Activated CD8-positive, alpha-beta memory T cell treated with anti-CD3 and anti-CD28 coated beads for 24 hours (primary cell): ENCODE results near the gene ZMPSTE24.
A peak's percentile ranks its signal among the peaks of the same experiment; 100 is the strongest.

Experiments
- DNase-seq: peaks from one replicate; pipeline ENCODE4 v3.0.0-alpha.2; 2020

Gene ZMPSTE24

DNA sequence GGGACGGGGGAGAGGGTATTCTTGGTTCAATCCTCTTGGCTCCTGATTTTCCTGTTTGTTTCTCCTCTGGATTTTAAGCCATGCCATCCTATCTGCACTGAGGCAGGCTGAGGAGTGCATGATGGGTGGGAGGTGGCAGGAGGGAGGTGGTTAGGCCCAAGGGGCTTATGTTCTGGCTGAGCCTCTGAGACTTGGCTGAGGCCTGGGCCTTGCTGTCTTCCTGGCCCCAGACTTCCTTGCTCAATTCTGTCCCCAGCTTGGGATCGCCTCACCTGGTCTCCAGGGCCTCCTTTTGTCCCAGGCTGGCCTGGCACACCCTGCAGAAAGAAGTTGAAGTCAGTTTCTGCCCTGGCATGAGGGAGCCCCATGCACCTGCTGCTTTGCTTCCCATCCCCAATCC, 47.8 kb downstream of the ZMPSTE24 start:
- DNase-seq = peak; percentile 47

DNA sequence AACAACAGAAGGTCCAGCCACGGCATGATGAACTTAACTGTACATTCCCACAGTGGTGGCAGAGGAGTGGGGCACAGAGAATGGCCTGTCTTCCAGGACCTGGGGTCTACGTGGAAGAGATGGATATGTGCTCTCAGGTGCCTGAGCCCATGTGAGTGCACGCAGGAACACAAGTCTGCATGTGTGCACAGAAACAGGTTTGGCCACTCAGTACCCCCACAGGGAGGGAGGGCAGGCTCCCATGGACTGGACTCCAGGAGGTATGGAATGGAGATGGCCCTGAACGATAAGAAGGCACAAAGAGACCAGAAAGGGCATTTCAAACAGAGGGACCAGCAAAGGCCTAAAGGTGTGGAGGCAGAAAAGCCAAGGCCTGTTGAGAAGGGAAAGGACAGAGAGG, 48.3 kb downstream of the ZMPSTE24 start:
- peak; percentile 32 for DNase-seq

- no peak for DNase-seq
These were observed 49.1 kb downstream of the ZMPSTE24 start for GRCh38 chr1:40307186-40307585.

GRCh38 chr1:40308036-40308727, 50.1 kb downstream of the ZMPSTE24 start:
- DNase-seq = no peak

DNA sequence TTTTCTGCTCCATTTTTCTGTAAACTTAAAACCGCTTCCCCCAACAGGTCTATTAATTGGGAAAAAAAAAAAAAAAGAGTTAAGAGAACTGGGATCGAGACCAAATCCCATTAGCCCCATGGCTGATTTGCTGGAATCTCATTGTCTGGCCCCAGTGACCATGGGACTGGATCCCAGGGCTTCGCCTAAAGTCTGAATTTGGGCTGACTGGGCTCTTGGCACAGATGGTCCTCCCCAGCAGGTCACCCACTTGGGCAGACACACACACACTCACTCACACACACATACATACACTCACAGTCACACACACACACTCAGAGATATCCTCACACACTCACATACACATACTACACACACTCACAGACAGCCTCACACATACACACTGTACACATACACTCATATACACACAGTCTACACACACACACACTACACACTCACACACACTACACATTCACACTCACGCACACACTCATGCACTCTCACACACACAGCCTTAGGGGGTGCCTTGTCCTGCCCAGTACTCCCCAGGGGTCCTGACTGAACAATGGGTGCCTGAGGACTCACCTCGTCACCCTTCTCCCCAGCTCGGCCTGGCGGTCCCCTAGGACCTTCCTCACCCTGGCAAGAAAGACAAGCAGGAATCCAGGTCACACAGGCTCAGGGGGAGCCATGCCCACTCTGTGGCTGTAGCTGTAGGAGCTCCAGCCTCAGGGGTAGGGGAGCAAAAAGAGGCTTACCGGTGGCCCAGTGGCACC, 51.5 kb downstream of the ZMPSTE24 start:
- DNase-seq = no peak

- DNase-seq = no peak
These were observed 52.1 kb downstream of the ZMPSTE24 start for GRCh38 chr1:40310129-40310461.

DNA sequence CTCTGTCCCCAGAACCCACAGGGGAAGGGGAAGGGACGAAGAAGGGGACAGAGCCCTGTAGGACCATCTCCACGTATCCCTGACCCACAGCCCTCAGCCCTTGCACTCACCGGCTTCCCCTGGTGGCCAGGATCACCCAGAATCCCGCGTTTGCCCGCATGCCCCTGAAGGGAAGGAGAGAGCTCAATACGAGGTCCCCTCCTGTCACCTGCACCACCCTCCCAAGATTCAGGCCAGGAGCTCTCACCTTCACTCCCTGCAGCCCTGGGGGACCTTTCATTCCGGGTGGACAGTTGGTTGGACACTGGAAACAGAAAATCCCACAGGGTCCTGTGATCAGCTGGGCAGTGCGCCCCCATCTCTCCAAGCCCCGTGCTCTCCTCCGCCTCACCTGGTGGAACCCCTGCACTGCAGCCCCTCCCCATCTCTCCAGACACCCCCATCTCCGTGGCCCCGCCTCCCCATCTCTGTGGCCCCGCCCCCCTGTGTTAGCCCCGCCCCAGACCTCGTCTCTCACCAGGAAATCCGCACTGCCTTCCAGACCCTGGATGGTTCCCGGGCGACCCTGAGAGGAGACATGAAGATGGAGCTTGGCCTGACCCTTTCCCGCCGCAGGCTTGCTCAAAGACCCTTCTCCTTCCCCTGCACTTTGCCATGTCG, 53.1 kb downstream of the ZMPSTE24 start:
- DNase-seq = no peak

GRCh38 chr1:40311692-40312091, 53.7 kb downstream of the ZMPSTE24 start:
- DNase-seq = no peak

GRCh38 chr1:40312238-40313205, 54.5 kb downstream of the ZMPSTE24 start:
- DNase-seq = peak; percentile 62

- peak; percentile 54 for DNase-seq
These were observed 55.4 kb downstream of the ZMPSTE24 start for GRCh38 chr1:40313329-40313957.

DNA sequence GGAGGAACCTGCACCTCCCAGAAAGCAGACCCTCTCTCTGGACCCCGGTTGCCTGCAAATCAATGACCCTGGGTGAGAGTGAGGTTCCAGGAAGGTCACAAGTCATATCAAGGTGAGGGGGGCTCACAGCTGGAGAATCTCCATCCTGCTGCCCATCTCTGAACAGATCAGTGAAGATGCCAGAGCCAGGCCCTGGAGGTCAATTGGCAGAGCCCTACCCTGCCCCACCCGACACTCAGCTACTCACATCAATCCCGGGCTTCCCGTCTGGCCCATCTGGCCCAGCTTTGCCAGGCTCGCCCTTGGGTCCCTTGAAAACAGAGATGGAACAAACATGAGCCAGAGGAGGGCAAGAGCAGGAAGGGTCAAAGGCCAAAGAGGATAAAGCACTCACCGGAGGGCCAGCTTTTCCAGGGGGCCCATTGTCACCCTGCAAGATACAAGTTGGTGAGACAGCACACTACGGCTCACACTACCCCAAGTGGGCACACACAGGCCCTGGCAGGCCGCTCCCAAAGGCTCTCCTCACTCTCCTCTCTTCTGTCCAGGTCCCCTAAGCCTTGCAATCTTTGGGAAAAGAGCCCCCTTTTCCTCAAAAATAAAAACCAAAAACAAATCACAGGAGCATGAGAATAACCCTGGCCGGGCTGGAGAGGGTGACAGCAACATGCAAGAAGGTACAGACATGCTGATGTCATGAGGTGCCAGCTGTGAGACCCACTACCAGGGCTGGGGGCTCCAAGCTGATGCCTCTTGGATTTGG, 56.1 kb downstream of the ZMPSTE24 start:
- DNase-seq = peak; percentile 55

GRCh38 chr1:40314721-40315238, 56.7 kb downstream of the ZMPSTE24 start:
- no peak for DNase-seq

DNA sequence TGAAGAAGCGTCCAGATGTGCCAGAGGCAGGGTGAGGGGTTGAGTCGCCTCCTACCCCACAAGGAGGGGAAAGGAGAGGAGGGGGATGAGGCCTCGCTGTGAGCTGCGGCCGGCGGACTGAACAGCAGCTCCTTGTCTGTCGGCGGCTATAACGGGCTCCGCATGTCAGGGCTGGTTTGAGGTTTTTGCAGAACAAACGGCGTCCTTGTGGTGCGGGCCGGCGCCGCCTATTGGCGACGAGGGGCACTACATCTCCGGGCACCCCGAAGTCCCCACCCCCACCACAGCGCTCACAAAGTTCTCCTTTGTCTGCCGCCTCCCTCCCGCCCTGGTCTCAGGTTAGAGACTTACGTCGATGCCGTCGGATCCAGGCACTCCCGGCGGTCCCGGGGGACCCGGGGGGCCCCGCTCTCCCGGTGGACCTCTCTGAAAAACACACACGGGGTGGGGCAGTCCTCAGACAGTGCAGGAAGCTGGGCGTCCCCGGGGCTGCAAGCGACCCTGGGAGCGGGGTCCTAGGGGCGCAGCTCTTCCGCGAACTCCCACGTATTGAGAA, 57.3 kb downstream of the ZMPSTE24 start:
- peak; percentile 93 for DNase-seq

DNA sequence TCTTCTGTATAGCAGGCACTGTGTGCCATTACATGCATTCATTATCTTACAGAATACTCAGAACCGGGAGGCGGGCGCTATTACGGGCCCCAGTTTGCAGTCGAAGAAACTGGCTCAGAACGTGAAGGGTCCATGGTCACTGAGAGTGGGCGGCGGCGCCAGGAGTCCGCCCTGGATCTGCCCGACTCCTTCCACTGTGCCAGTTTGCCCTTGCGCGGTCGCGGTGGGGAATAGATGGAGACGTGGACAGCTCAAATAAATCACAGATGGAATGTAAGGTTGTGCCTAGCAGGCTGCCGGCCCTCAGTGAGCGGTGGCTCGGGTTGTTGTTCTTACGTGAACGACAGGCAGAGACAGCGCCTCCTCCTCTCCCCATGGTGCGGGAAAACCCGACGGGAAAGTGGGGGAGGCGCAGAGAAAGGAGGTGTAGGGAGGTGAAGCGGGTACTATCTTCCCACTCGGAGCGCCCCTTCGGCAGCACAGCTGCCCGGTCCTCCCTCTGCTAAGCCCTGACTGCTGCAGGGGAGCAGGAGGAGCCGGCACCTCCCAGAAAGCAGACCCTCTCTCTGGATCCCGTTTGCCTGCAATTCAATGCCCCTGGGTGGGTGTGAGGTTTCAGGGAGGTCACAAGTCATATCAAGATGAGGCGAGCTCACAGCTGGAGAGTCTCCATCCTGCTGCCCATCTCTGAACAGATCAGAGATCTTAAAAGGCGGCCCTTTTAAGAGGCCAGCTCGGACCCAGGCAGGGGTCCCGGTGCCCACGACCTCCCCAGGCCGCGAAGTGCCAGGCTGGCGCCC, 58.0 kb downstream of the ZMPSTE24 start:
- DNase-seq = peak; percentile 78

GRCh38 chr1:40316595-40317393, 58.8 kb downstream of the ZMPSTE24 start, which contains the start of gene COL9A2:
COL9A2 (minus strand) TSS chr1:40317286; CDS start chr1:40317197, 89 bp downstream.
- DNase-seq = peak; percentile 83

- peak; percentile 52 for DNase-seq
These were observed 59.5 kb downstream of the ZMPSTE24 start for GRCh38 chr1:40317394-40318074.

GRCh38 chr1:40318476-40318875, 60.4 kb downstream of the ZMPSTE24 start:
- no peak for DNase-seq

GRCh38 chr1:40318970-40319621, 61.1 kb downstream of the ZMPSTE24 start:
- DNase-seq = no peak
